Measurements from ENCODE around the gene HES2.

DNA sequence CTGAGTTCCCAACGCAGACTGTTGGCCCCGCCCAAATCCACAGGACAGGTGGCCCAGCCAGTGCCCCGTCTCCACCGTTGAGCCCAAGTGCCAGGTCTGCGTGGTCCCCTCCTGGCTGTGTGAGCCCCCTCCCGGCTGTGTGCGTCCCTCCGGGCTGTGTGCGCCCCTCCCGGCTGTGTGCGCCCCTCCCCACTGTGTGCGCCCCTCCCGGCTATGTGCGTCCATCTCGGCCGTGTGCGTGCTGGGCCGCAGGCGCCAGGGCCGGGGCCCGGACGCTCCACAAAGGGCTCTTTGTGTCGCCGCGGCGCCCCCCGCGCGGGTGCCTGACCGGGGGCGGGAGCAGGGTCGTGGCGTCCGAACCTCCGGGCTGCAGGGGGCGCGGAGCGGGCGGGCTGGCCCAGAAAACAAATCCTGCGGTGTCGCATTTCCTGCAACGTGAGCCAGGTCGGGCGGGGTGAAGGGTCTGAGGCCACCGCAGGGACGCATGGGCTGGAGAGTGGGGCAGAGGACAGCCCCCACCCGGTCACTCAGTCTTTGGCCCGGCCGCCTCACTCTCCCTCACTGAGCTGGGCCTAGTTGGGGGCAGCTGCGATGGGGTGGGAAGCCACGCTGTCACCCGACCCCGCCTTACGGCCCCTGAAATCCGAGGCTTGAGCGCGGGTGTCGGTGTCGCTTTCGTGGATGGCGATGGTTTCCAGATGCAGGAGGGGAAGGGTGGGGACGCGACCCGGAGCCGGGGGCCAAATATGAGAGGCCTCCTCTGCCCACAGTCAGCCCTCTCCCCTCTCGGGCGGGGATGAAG, 27.5 kb upstream of the HES2 start:
- TF ChIP-seq POLR2A (IDR thresholded peaks at IDR 0.05; ENCODE audit: low read depth, low read length) = no peak
- no peak for TF ChIP-seq TAF1 (IDR thresholded peaks at IDR 0.05; ENCODE audit: low read depth, low read length)
- no peak for TF ChIP-seq POLR2AphosphoS5 (IDR thresholded peaks at IDR 0.05; ENCODE audit: low read depth, low read length)
- no peak for TF ChIP-seq POU2F2 (IDR thresholded peaks at IDR 0.05; ENCODE audit: low read depth, low read length)
